Colonic mucosa (tissue), 4 donors: Measurements from ENCODE around the gene COL8A2. TPM values are rescaled to one million over a fixed set of nuclear protein-coding genes. Genes with fewer than 3 reads are reported as not detected.

Experiments
- DNase-seq: peaks from one replicate; pipeline ENCODE4 v3.0.0-alpha.2; 2020
- H3K27ac ChIP-seq: fragments of 200-600 bp; one replicate; pipeline ENCODE4 v1.8.0; 2021
- H3K27me3 ChIP-seq: fragments of 200-600 bp; one replicate; pipeline ENCODE4 v1.8.0; 2021
- H3K36me3 ChIP-seq: fragments of 200-600 bp; one replicate; pipeline ENCODE4 v1.8.0; 2021
- H3K4me1 ChIP-seq: fragments of 200-600 bp; one replicate; pipeline ENCODE4 v1.8.0; 2021; ENCODE audit warnings: mild to moderate bottlenecking
- H3K4me3 ChIP-seq: fragments of 200-600 bp; one replicate; pipeline ENCODE4 v1.8.0; 2021
- H3K9ac ChIP-seq, 2 donors: one replicate each; pipeline ENCODE4 v1.7.0; 2013; ENCODE audit warnings: control low read depth in 2 of 2, low read depth in 2 of 2, low read length in 2 of 2
- H3K9me3 ChIP-seq: fragments of 200-600 bp; one replicate; pipeline ENCODE4 v1.8.0; 2021
- intact Hi-C: fragments of 100-400 bp; cut with DNase I; formaldehyde crosslinking; loops from one replicate; pipeline ENCODE4 v1.14.1; 2022
- total RNA-seq, 2 donors: library from RNA; stranded (reverse); fragmentation: NEBNext Ultra II Directional in 1 of 2; extraction: Animal tissue kit (Norgen Biotek cat#: 25700) in 1 of 2; gene quantifications; one replicate each; pipeline ENCODE4 v1.2.1, GENCODE V29; 2021
- TF ChIP-seq, protein P1 (sequence below): fragments of 200-600 bp; IDR thresholded peaks from one replicate; pipeline ENCODE4 v1.8.0; 2022; ENCODE audit warnings: antibody characterized with exemption, mild to moderate bottlenecking
- donor health status: healthy.
- donor health status: DM: no; HTN: no; CAD: no.
- donor health status: DM: no; HTN: no; CAD: no.

Gene COL8A2
- total RNA-seq, 2 donors from 2014 or later = 1.1 to 2.1 TPM

- H3K27me3 ChIP-seq = peaks cover under 1% of the 10 kb centered on the region
- H3K4me1 ChIP-seq = no peaks in the 10 kb centered on the region
- intact Hi-C loops = no loop called here
- no peaks in the 10 kb centered on the region for H3K36me3 ChIP-seq
- no peak overlapping the region for H3K4me3 ChIP-seq
- DNase-seq = no peak
- H3K9me3 ChIP-seq = no peaks in the 10 kb centered on the region
- TF ChIP-seq, protein P1, sequence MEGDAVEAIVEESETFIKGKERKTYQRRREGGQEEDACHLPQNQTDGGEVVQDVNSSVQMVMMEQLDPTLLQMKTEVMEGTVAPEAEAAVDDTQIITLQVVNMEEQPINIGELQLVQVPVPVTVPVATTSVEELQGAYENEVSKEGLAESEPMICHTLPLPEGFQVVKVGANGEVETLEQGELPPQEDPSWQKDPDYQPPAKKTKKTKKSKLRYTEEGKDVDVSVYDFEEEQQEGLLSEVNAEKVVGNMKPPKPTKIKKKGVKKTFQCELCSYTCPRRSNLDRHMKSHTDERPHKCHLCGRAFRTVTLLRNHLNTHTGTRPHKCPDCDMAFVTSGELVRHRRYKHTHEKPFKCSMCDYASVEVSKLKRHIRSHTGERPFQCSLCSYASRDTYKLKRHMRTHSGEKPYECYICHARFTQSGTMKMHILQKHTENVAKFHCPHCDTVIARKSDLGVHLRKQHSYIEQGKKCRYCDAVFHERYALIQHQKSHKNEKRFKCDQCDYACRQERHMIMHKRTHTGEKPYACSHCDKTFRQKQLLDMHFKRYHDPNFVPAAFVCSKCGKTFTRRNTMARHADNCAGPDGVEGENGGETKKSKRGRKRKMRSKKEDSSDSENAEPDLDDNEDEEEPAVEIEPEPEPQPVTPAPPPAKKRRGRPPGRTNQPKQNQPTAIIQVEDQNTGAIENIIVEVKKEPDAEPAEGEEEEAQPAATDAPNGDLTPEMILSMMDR = no peak
- no peak overlapping the region for H3K9ac ChIP-seq
- H3K27ac ChIP-seq = no peak overlapping the region
These were observed 6.4 kb downstream of the COL8A2 start for GRCh38 chr1:36118447-36119204.

DNA sequence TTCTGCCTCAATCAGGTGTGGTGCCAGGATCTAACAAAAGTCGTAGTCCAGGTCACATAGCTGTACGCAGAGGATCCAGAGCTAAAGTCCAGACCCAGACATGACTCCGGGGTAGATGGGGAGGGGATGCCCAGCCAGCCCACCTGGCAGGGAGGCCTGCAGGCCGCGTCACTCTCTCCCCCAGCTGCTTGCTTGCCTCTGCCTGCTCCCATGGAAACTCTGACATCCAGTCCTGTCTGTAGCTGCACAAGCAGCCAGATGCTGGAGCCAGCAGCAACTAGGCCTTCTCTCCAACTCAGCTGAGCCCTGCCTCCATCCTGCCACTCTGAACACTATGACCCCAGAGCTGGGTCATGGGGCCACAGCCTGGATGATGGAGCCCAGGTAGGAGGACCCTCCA lies 8.1 kb downstream of the COL8A2 start:
- no peak overlapping the region for H3K9ac ChIP-seq
- no peak overlapping the region for H3K4me3 ChIP-seq
- no peaks in the 10 kb centered on the region for H3K9me3 ChIP-seq
- H3K4me1 ChIP-seq = no peaks in the 10 kb centered on the region
- H3K27ac ChIP-seq = no peak overlapping the region
- TF ChIP-seq, protein P1 = no peak
- H3K36me3 ChIP-seq = no peaks in the 10 kb centered on the region
- no peak for DNase-seq
- no peaks in the 10 kb centered on the region for H3K27me3 ChIP-seq
- intact Hi-C loops = no loop called here

DNA sequence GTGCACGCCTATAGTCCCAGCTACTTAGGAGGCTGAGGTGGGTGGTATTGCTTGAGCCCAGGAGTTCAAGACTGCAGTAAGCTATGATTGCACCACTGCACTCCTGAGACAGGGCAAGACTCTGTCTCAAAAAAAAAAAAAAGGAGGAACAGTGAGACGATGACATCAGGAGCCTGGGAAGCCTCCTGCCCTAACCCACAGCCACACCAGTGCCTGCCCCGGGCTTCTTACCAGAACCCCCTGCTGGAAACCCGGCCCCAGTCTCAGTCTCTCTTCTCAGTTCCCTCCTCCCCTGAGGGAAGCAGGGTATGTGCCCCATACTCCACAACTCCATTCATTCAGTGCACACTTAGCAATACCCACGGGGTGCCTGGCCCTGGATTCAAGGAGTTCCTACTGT lies 9.1 kb downstream of the COL8A2 start:
- DNase-seq = no peak
- Histone ChIP-seq H3K4me1 (no peaks in the 10 kb centered on the region), H3K36me3 (no peaks in the 10 kb centered on the region), H3K9me3 (no peaks in the 10 kb centered on the region), H3K9ac (no peak overlapping the region), H3K4me3 (no peak overlapping the region), H3K27ac (no peak overlapping the region), H3K27me3 (no peaks in the 10 kb centered on the region)
- TF ChIP-seq, protein P1 = no peak
- intact Hi-C loops = no loop called here

DNA sequence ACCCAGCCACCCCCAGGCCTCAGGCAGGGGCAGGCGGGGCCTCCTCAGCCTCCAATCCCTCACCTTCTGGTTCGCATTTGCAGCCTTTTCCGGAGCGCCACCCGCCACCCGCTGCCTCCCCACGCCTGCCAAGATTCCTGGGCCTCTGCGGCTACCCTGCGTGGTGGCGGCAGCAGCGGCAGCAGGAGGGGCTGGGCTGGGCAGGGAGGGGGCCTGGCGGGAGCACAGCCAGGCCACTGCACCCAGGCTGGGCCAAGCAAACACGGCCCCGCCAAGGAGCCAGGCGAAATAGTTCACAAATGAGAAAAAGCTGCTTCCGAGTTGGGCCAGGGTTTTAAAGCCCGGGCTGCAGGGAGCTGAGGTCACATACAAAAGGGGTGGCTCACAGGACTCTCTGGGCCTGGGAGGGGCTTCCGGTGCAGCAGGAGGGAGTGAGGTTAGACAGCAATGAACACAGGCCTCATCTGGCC lies 9.8 kb downstream of the COL8A2 start:
- Histone ChIP-seq H3K9ac (no peak overlapping the region), H3K36me3 (no peaks in the 10 kb centered on the region), H3K4me1 (no peaks in the 10 kb centered on the region), H3K27ac (no peak overlapping the region), H3K4me3 (no peak overlapping the region), H3K9me3 (no peaks in the 10 kb centered on the region), H3K27me3 (no peaks in the 10 kb centered on the region)
- TF ChIP-seq, protein P1 = no peak
- intact Hi-C loops = no loop called here
- peak; percentile 17 for DNase-seq

- no peaks in the 10 kb centered on the region for H3K9me3 ChIP-seq
- no peak overlapping the region for H3K4me3 ChIP-seq
- no peaks in the 10 kb centered on the region for H3K27me3 ChIP-seq
- H3K4me1 ChIP-seq = no peaks in the 10 kb centered on the region
- no peak overlapping the region for H3K9ac ChIP-seq
- no peak overlapping the region for H3K27ac ChIP-seq
- no peak for DNase-seq
- intact Hi-C loops = no loop called here
- TF ChIP-seq, protein P1 = no peak
- no peaks in the 10 kb centered on the region for H3K36me3 ChIP-seq
These were observed 10.7 kb downstream of the COL8A2 start for GRCh38 chr1:36114371-36114770.
